Activated CD4-positive, alpha-beta T cell treated with anti-CD3 and anti-CD28 coated beads, Interleukin-2, amount 50 U/mL, for 4 hours (primary cell): ENCODE measurements around the gene PHLDB2.
A peak's percentile ranks its signal among the peaks of the same experiment; 100 is the strongest.

ENCODE experiments used
- DNase-seq, 2 experiments: peaks; one replicate each; pipeline ENCODE4 v3.0.0-alpha.2; 2020

Gene PHLDB2

DNA sequence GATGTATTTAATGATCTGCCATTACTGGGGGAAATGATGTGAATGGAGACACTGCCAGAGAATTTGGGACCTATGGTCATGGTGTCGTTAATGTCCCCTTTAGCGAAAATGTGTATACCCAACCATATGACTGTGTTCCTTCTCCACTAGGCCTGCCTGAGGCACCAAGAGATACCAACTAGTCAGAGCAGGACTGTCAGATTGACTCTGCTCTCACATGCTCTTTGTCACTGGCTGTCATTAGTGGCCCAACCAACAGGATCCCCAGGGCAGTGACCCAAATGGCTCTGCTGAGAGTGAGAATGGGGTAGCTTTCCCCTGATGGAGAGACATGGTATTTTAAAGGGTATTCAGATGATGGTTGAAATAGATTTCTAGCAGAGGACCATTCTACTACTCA is 142.5 kb downstream of the PHLDB2 start:
- DNase-seq = no peak

GRCh38 chr3:112002096-112002971 is 143.3 kb downstream of the PHLDB2 start:
- peak; percentile 60 to 69 for DNase-seq

DNA sequence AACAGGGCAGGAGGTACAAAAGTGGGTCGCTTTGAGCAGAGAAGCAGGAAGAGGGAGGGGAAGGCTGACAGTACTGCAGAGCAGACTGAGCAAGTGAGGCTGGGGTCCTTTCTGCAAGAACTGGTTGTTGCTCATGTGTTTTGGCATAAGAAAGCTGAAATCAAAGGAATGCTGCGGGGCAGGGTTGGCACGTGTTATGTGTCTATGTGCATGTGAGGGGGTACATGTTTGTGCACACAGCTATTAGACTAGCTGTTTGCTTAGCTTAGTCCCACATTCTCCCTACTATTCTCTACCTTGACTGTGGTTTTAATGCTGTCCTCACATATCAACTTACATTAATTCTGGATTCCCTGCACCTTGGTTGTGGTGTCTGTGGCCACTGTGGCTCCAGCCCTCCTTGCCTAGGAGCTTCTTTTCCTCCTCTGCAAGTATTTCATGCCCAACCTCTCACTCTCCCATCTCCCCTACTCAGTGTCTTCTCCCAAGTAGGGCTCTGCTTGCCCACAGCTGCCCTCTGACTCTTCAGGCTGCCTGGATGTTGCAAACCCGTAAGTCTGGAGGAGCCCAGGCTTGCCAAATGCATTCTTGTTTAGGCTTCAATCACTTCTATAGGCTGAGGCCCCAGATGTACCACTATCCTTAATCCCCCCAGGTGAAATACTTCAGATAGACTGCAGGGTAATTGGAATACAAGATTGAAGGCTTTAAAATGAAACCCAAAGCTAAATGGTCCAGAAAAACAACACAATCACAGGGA is 144.4 kb downstream of the PHLDB2 start:
- no peak for DNase-seq

- DNase-seq = no peak
Observed at GRCh38 chr3:112004187-112004586, 145.1 kb downstream of the PHLDB2 start.

DNA sequence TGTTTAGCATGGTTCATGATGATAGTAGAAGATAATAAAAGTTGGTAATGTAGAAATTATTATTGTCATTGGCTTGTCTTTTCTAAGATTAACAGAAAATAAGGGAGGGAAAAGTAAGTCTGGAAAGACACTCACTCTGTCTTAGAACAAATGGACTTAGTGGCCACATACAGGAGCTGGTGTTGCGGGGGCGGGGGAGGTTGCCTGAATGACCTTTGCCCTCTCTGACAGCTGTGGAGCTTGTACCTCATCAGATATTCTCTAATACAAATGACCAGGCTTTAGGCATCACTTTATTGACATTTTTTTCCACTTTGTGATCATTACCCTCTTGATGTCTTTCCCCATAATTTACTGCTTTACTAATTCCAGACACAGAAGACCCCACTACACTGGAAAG is 145.6 kb downstream of the PHLDB2 start:
- no peak for DNase-seq

DNA sequence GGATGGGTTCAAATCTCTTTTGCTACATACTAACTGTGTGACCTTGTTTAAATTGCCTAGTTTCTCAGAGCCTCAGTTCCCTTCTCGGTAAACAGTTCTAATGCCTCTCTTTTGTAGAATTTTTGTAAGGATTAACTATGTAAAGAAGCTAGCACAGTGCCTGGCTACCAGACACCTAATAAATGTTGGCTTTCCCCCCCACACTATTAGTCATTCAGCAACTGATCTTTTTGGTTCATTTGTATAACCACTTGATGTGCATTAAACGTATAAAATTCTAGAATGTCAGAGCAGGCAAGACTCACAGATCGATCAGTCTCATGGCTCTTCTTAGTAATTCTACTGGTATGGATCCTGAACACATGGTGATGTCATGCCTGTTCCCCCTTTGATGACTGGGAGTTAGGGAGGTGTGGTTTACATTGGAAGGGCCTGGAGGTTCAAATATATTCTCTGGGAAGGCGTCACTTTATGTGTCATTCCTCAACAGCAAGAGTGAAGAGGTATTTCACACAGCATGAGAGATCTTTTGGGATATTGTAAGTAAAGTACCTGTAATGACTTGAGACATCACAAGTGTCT is 146.1 kb downstream of the PHLDB2 start:
- DNase-seq = no peak

DNA sequence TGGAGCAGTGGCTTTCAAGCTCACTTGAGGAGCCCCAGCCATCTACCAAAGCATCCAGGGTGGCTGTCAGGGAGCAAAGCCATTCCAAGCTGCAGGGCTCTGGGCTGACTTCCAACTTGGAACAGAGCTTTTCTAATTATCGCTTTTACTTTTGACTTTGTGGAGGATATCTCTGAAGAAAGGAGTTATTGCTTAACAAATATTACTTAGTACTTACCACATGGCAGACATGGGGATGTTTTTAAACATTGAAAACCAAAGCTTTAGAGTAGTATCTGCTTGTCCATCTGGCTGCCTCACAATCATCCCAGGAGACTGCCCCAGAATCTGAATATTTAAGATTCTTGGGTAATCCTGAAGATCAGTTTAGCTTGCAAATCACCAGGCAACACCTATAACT is 148.6 kb downstream of the PHLDB2 start:
- DNase-seq = no peak

GRCh38 chr3:112009670-112010069 is 150.6 kb downstream of the PHLDB2 start:
- DNase-seq = no peak

DNA sequence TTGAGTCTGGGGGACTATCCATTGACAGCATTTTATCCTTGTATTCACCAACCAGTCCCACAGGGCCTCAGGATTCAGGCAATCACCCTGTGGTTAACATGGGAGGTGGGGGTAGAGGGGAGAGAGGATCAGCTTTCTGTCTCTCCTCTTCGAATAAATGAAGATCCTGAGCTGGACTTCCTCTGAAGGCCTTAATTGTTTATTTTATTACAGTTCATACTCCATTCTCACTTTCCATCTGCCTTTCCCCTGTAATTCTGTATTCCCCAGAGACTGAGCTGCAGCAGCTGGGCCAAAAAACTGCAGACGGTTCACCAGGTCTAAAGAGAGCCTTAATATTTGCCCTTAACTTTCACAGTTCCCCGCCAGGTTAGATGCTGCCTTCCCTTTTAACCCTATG is 151.6 kb downstream of the PHLDB2 start:
- no peak for DNase-seq

DNA sequence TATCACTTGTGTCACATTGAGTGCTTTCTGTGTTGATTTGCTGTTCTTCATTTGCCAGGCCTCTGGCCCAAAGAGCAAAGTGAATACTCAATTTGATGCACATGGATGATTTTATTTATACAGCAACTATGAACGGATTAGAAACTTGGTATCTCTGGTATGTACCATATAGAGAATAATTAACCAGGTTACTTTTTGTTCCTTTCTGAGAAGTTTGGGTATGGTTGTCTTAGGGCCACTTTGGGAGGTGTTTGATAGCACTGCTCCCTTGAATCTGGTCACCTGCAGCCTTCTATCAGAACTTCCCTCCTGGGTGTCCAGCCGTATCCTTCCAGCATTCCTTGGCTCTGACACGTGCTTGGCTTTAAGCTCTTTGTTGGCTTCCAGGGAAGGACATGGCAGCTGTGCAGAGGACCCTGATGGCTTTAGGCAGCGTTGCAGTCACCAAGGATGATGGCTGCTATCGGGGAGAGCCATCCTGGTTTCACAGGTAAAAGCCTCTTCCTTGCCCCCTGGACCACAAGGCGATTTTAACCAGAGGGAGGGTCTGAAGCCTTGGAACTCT is 152.4 kb downstream of the PHLDB2 start:
- no peak for DNase-seq

DNA sequence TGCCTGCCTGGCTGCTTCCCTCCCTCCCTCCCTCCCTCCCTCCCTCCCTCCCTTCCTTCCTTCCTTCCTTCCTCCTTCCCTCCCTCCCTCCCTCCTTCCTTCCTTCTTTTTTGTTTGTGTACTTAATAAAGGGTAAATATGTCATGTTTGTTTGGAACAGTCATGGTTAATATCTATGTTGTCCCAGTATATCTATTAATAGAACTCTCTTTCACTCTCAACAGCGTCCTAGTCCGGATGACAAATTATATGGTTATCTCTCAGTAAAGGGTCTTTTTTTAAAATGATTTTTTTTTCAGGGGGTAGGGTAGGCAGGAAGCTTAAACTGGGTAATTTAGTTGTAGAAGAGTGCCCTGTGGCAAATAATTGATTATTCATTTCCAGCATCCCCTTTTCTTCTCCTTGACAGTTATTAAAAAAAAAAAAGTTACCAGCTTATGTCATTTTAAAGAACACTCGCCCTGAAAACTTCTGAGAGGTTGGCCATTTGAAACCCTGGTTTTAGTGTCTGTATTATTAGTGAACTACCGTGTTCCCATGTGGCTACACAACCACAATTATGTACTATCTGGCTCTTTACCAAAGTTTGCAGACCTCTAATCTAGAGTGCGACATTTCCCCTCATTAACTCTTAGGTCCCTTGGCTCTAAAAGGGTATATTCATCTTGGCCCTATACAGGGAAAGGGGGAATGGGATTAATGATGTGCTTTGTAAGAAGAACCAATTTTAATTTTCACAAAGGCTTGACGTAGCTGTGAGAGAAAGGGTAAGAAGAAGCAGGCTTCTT is 153.3 kb downstream of the PHLDB2 start:
- no peak for DNase-seq

DNA sequence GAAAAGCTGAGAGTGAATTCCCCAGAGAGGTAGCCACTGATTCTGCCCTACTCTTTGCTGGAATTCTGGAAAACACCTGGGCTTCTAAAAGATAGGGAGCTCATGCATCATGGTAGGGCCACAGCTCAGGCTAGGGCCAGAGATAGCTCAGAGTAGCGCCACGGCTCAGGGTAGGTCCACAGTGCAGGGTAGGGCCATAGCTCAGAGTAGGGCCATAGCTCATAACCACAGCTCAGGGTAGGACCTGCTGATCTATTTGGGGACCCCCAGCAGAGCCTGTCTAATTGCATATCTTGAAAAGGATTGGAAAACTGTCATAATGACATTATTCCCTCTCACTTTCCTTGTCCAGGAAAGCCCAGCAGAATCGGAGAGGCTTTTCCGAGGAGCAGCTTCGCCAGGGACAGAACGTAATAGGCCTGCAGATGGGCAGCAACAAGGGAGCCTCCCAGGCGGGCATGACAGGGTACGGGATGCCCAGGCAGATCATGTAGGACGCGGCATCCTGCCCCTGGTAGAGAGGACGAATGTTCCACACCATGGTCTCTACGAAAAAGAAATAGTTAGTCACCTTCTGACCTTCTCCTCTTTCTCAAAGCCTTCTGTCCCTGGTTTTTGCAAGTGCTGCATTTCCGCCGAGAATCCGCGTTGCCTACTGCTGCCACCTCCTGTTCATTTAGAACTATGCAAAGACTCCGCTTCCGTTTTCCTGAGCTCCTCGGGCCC is 154.2 kb downstream of the PHLDB2 start:
- peak; percentile 53 to 63 for DNase-seq

GRCh38 chr3:112013784-112014143 is 154.7 kb downstream of the PHLDB2 start:
- DNase-seq = no peak

GRCh38 chr3:112017091-112017490 is 158.0 kb downstream of the PHLDB2 start:
- DNase-seq = no peak

GRCh38 chr3:112018712-112019111 is 159.6 kb downstream of the PHLDB2 start:
- no peak for DNase-seq

GRCh38 chr3:112019716-112020115 is 160.7 kb downstream of the PHLDB2 start:
- no peak for DNase-seq

- no peak for DNase-seq
Observed at GRCh38 chr3:112020674-112021085, 161.6 kb downstream of the PHLDB2 start.
